Type B pancreatic cell (in vitro differentiated cells): ENCODE measurements around the gene HES6. TPM values are rescaled to one million over a fixed set of nuclear protein-coding genes. Genes with fewer than 3 reads are reported as not detected.
A peak's percentile ranks its signal among the peaks of the same experiment; 100 is the strongest.

Experiments
- DNase-seq: peaks from one replicate; pipeline ENCODE4 v3.0.0; 2021; ENCODE audit warnings: mixed read lengths; ENCODE audit not compliant: unreplicated experiment; ENCODE audit errors: extremely low spot score
- H3K27ac Mint-ChIP-seq: 2 replicates; pipeline ENCODE4 v1.8.0; 2021; ENCODE audit warnings: mild to moderate bottlenecking, mixed read lengths
- H3K27me3 Mint-ChIP-seq: 2 replicates; pipeline ENCODE4 v1.8.0; 2021; ENCODE audit warnings: mixed read lengths
- H3K36me3 Mint-ChIP-seq: 2 replicates; pipeline ENCODE4 v1.8.0; 2021; ENCODE audit warnings: mixed read lengths
- H3K4me1 Mint-ChIP-seq: one replicate; pipeline ENCODE4 v1.8.0; 2021; ENCODE audit warnings: mixed read lengths; ENCODE audit not compliant: unreplicated experiment
- H3K4me3 Mint-ChIP-seq: 2 replicates; pipeline ENCODE4 v1.8.0; 2021; ENCODE audit warnings: mild to moderate bottlenecking, mixed read lengths
- H3K9me3 Mint-ChIP-seq: 2 replicates; pipeline ENCODE4 v1.8.0; 2021; ENCODE audit warnings: mixed read lengths
- CTCF ChIP-seq: fragments of 200-600 bp; sonication (generic); conservative IDR thresholded peaks from 2 replicates; pipeline ENCODE4 v1.5.0; 2021; ENCODE audit warnings: antibody characterized with exemption, mild to moderate bottlenecking
- long read RNA-seq: library from polyadenylated mRNA; unstranded; transcript quantifications from one replicate; pipeline ENCODE4 v2.0.0, GENCODE V29; 2020
- total RNA-seq: library from RNA; stranded (reverse); gene quantifications from 2 replicates; pipeline ENCODE4 v1.2.1, GENCODE V29; 2021; ENCODE audit warnings: low replicate concordance

Gene HES6
- total RNA-seq: 12.0 and 24.4 TPM in 2 replicates
- long read RNA-seq: 0 reads

GRCh38 chr2:238239863-238240756, at the start of gene HES6:
Gene HES6 (minus strand): TSS chr2:238240038. CDS start chr2:238239905, 133 bp downstream.
- DNase-seq: peak; percentile 90
- H3K27ac Mint-ChIP-seq: peak within 1 kb of the TSS; percentile 78

GRCh38 chr2:238289574-238289973, 49.7 kb upstream of the HES6 start:
- Mint-ChIP-seq H3K4me3 (peak overlapping the region; percentile 96), H3K27ac (peak overlapping the region; percentile 95), H3K27me3 (peaks cover 3% of the 10 kb centered on the region), H3K36me3 (no peaks in the 10 kb centered on the region), H3K9me3 (no peaks in the 10 kb centered on the region), H3K4me1 (peaks cover 45% of the 10 kb centered on the region)
- DNase-seq: no peak
- no peak for TF ChIP-seq CTCF

More at GRCh38 chr2:238239863-238240756, at the start of gene HES6:
- TF ChIP-seq CTCF: peak; percentile 8
- Mint-ChIP-seq H3K4me3 (peak within 1 kb of the TSS; percentile 92), H3K9me3 (no peaks in the 10 kb centered on the region), H3K27me3 (peaks cover 35% of the 10 kb centered on the region), H3K4me1 (peaks cover 7% of the 10 kb centered on the region), H3K36me3 (peaks cover 5% of the 10 kb centered on the region)

GRCh38 chr2:238288650-238289573, 49.1 kb upstream of the HES6 start:
- TF ChIP-seq CTCF: peak; percentile 67
- no peaks in the 10 kb centered on the region for H3K36me3 Mint-ChIP-seq
- H3K4me3 Mint-ChIP-seq: peak overlapping the region; percentile 96
- no peaks in the 10 kb centered on the region for H3K27me3 Mint-ChIP-seq
- H3K4me1 Mint-ChIP-seq: peaks cover 48% of the 10 kb centered on the region
- peak overlapping the region; percentile 95 for H3K27ac Mint-ChIP-seq
- peak; percentile 97 for DNase-seq
- no peaks in the 10 kb centered on the region for H3K9me3 Mint-ChIP-seq

GRCh38 chr2:238287737-238288649, 48.2 kb upstream of the HES6 start, which contains the start of gene PER2:
Gene PER2 (minus strand): TSS chr2:238288610. CDS start chr2:238277936, 10,674 bp downstream.
- peak; percentile 76 for DNase-seq
- H3K4me3 Mint-ChIP-seq: peak within 1 kb of the TSS; percentile 96
- H3K27me3 Mint-ChIP-seq: no peaks in the 10 kb centered on the region
- peaks cover 53% of the 10 kb centered on the region for H3K4me1 Mint-ChIP-seq
- H3K27ac Mint-ChIP-seq: peak within 1 kb of the TSS; percentile 96
- TF ChIP-seq CTCF: no peak
- H3K9me3 Mint-ChIP-seq: no peaks in the 10 kb centered on the region
- H3K36me3 Mint-ChIP-seq: no peaks in the 10 kb centered on the region
